Thyroid gland (tissue), 4 donors: Measurements from ENCODE around the gene NFE2L2. TPM values are rescaled to one million over a fixed set of nuclear protein-coding genes. Genes with fewer than 3 reads are reported as not detected.

ENCODE experiments used
- DNase-seq, 2 donors: peaks; one replicate each; pipeline ENCODE4 v3.0.0-alpha.2; 2019
- H3K27ac ChIP-seq, 3 donors: fragments of 200-600 bp; sonication (generic); 1 replicate in 2 of 3; 2 replicates in 1 of 3; pipeline ENCODE4 v1.5.1; 2016 to 2019; ENCODE audit warnings: mild to moderate bottlenecking in 1 of 3, moderate library complexity in 1 of 3
- H3K27me3 ChIP-seq: fragments of 200-600 bp; sonication (generic); one replicate; pipeline ENCODE4 v1.5.1; 2019
- H3K36me3 ChIP-seq, 2 donors: fragments of 200-600 bp; sonication (generic); one replicate each; pipeline ENCODE4 v1.5.1; 2016 to 2019
- H3K4me1 ChIP-seq, 2 donors: fragments of 200-600 bp; sonication (generic); one replicate each; pipeline ENCODE4 v1.5.1; 2017 to 2019
- H3K4me3 ChIP-seq, 3 donors: fragments of 200-600 bp; sonication (generic); replicated peaks in 1 of 3; 1 replicate in 2 of 3; 2 replicates in 1 of 3; pipeline ENCODE4 v1.5.1; 2016; ENCODE audit warnings: mild to moderate bottlenecking in 1 of 3
- H3K9me3 ChIP-seq: fragments of 200-600 bp; sonication (generic); one replicate; pipeline ENCODE4 v1.5.1; 2017
- CTCF ChIP-seq, 6 experiments: fragments of 200-600 bp in 3 of 6; fragments of 450-650 bp in 3 of 6; sonication (generic) in 3 of 6; IDR thresholded peaks; one replicate each; pipeline ENCODE4 v1.5.1; 2016 to 2019; ENCODE audit warnings: antibody characterized with exemption in 6 of 6, mild to moderate bottlenecking in 2 of 6, inconsistent platforms in 1 of 6, moderate library complexity in 1 of 6
- POLR2A ChIP-seq, 2 donors: fragments of 450-650 bp; IDR thresholded peaks; one replicate each; pipeline ENCODE4 v1.6.1; 2017; ENCODE audit warnings: antibody characterized with exemption in 2 of 2, mild to moderate bottlenecking in 2 of 2, moderate library complexity in 1 of 2
- WGBS, 2 donors: methylation state at CpG; one replicate each; pipeline ENCODE4 v1.1.5; 2017; 5-methylcytosine and 5-hydroxymethylcytosine counted together
- intact Hi-C: fragments of 100-400 bp; cut with DNase I; formaldehyde crosslinking; loops from one replicate; pipeline ENCODE4 v1.15.1; 2023
- total RNA-seq, 4 donors: library from RNA; depleted of rRNA; stranded (reverse); fragments of >200 nt; gene quantifications; one replicate each; pipeline ENCODE4 v1.2.3, GENCODE V29; 2016

Gene NFE2L2
- total RNA-seq, 4 donors from 2014 or later, result 139 to 157 (median 144) TPM

GRCh38 chr2:177262092-177262491 is 2.4 kb downstream of the NFE2L2 start:
- Histone ChIP-seq H3K27me3 (no peaks in the 10 kb centered on the region), H3K4me1 (peaks cover 53 to 58% of the 10 kb centered on the region in 2 donors), H3K36me3 (no peaks in the 10 kb centered on the region), H3K27ac (peak overlapping the region; percentile 100), H3K4me3 (peak overlapping the region in 2 of 3 donors; percentile 93 to 100), H3K9me3 (no peaks in the 10 kb centered on the region)
- TF ChIP-seq POLR2A (IDR thresholded peaks at IDR 0.05) (no peak), CTCF (IDR thresholded peaks at IDR 0.05) (no peak)
- WGBS, 2 donors, result 1 to 2% methylated on average over 2 of the region's 2 CpGs
- intact Hi-C loops, result loop anchor here (5.0 to 10.0 kb wide), 2 partner anchors 50 to 63 kb away; partner anchors contain the start of gene HNRNPA3
- DNase-seq, result no peak

GRCh38 chr2:177261116-177262060 is 3.1 kb downstream of the NFE2L2 start:
- H3K9me3 ChIP-seq, result no peaks in the 10 kb centered on the region
- TF ChIP-seq POLR2A (IDR thresholded peaks at IDR 0.05), result no peak
- no peak for TF ChIP-seq CTCF (IDR thresholded peaks at IDR 0.05)
- H3K27me3 ChIP-seq, result no peaks in the 10 kb centered on the region
- intact Hi-C loops, result loop anchor here (5.0 to 10.0 kb wide), 2 partner anchors 49 to 63 kb away; partner anchors contain the start of gene HNRNPA3
- H3K27ac ChIP-seq, result peak overlapping the region; percentile 100
- no peak for DNase-seq
- H3K4me1 ChIP-seq, result peaks cover 53 to 58% of the 10 kb centered on the region in 2 donors
- 19 to 25% methylated on average over 5 of the region's 5 CpGs for WGBS, 2 donors
- H3K4me3 ChIP-seq, result peak overlapping the region in 2 of 3 donors; percentile 93 to 100
- H3K36me3 ChIP-seq, result no peaks in the 10 kb centered on the region

- no peaks in the 10 kb centered on the region for H3K9me3 ChIP-seq
- no peaks in the 10 kb centered on the region for H3K27me3 ChIP-seq
- no peak for DNase-seq
- H3K4me1 ChIP-seq, result peaks cover 55 to 59% of the 10 kb centered on the region in 2 donors
- H3K4me3 ChIP-seq, result no peak overlapping the region
- 51 to 73% methylated on average over 1 of the region's 1 CpG for WGBS, 2 donors
- TF ChIP-seq CTCF (IDR thresholded peaks at IDR 0.05) (no peak), POLR2A (IDR thresholded peaks at IDR 0.05) (no peak)
- intact Hi-C loops, result loop anchor here (5.0 to 10.0 kb wide), 2 partner anchors 48 to 64 kb away; partner anchors contain the start of gene HNRNPA3
- no peaks in the 10 kb centered on the region for H3K36me3 ChIP-seq
- H3K27ac ChIP-seq, result peak overlapping the region in 2 of 3 donors; percentile 15 to 100
These were observed 4.1 kb downstream of the NFE2L2 start for GRCh38 chr2:177260379-177260778.

- no peak for TF ChIP-seq CTCF (IDR thresholded peaks at IDR 0.05)
- TF ChIP-seq POLR2A (IDR thresholded peaks at IDR 0.05), result no peak
- H3K36me3 ChIP-seq, result peaks cover 0 to 4% of the 10 kb centered on the region in 2 donors
- H3K27ac ChIP-seq, result peak overlapping the region; percentile 54 to 71 (median 68)
- H3K4me1 ChIP-seq, result peaks cover 76 to 81% of the 10 kb centered on the region in 2 donors
- intact Hi-C loops, result no loop called here
- no peaks in the 10 kb centered on the region for H3K9me3 ChIP-seq
- 96 to 98% methylated on average over 2 of the region's 2 CpGs for WGBS, 2 donors
- no peak for DNase-seq
- no peak overlapping the region for H3K4me3 ChIP-seq
- H3K27me3 ChIP-seq, result no peaks in the 10 kb centered on the region
These were observed 6.5 kb downstream of the NFE2L2 start for GRCh38 chr2:177258059-177258458.

- H3K36me3 ChIP-seq, result peaks cover 0 to 4% of the 10 kb centered on the region in 2 donors
- intact Hi-C loops, result no loop called here
- H3K9me3 ChIP-seq, result no peaks in the 10 kb centered on the region
- no peak for DNase-seq
- peak overlapping the region; percentile 54 to 71 (median 68) for H3K27ac ChIP-seq
- TF ChIP-seq CTCF (IDR thresholded peaks at IDR 0.05) (no peak), POLR2A (IDR thresholded peaks at IDR 0.05) (no peak)
- WGBS, 2 donors, result 88 to 100% methylated on average over 1 to 4 of the region's 5 CpGs
- H3K4me1 ChIP-seq, result peaks cover 82 to 87% of the 10 kb centered on the region in 2 donors
- no peak overlapping the region for H3K4me3 ChIP-seq
- H3K27me3 ChIP-seq, result no peaks in the 10 kb centered on the region
These were observed 7.1 kb downstream of the NFE2L2 start for GRCh38 chr2:177257471-177257870.
